ENCODE results near the gene NKX3-2. TPM values are rescaled to one million over a fixed set of nuclear protein-coding genes. Genes with fewer than 3 reads are reported as not detected.

The NKX3-2 gene
- total RNA-seq, 1 donor from 2014 or later = 6.0 TPM

GRCh38 chr4:13559413-13559812 lies 15.1 kb upstream of the NKX3-2 start:
- Mint-ChIP-seq H3K4me1 (ENCODE audit: unreplicated experiment) (no peaks in the 10 kb centered on the region), H3K36me3 (no peaks in the 10 kb centered on the region), H3K4me3 (no peak overlapping the region), H3K27me3 (peaks cover 7% of the 10 kb centered on the region), H3K9me3 (no peaks in the 10 kb centered on the region), H3K27ac (no peak overlapping the region)
- no peak for TF ChIP-seq CTCF (conservative IDR thresholded peaks at IDR 0.05)
- DNase-seq (ENCODE audit: extremely low spot score, unreplicated experiment) = no peak

GRCh38 chr4:13558881-13559280 lies 14.6 kb upstream of the NKX3-2 start:
- H3K4me3 Mint-ChIP-seq = no peak overlapping the region
- DNase-seq (ENCODE audit: extremely low spot score, unreplicated experiment) = no peak
- no peaks in the 10 kb centered on the region for H3K4me1 Mint-ChIP-seq (ENCODE audit: unreplicated experiment)
- H3K27ac Mint-ChIP-seq = no peak overlapping the region
- H3K27me3 Mint-ChIP-seq = peaks cover 7% of the 10 kb centered on the region
- no peaks in the 10 kb centered on the region for H3K9me3 Mint-ChIP-seq
- TF ChIP-seq CTCF (conservative IDR thresholded peaks at IDR 0.05) = no peak
- no peaks in the 10 kb centered on the region for H3K36me3 Mint-ChIP-seq

GRCh38 chr4:13555325-13555724 lies 11.0 kb upstream of the NKX3-2 start:
- no peak overlapping the region for H3K4me3 Mint-ChIP-seq
- DNase-seq (ENCODE audit: extremely low spot score, unreplicated experiment) = no peak
- no peaks in the 10 kb centered on the region for H3K36me3 Mint-ChIP-seq
- H3K27ac Mint-ChIP-seq = no peak overlapping the region
- H3K4me1 Mint-ChIP-seq (ENCODE audit: unreplicated experiment) = no peaks in the 10 kb centered on the region
- no peaks in the 10 kb centered on the region for H3K9me3 Mint-ChIP-seq
- no peak for TF ChIP-seq CTCF (conservative IDR thresholded peaks at IDR 0.05)
- peaks cover 36% of the 10 kb centered on the region for H3K27me3 Mint-ChIP-seq

- Mint-ChIP-seq H3K27ac (no peak overlapping the region), H3K4me3 (no peak overlapping the region), H3K36me3 (no peaks in the 10 kb centered on the region), H3K27me3 (peaks cover 51% of the 10 kb centered on the region), H3K4me1 (ENCODE audit: unreplicated experiment) (peaks cover 9% of the 10 kb centered on the region), H3K9me3 (no peaks in the 10 kb centered on the region)
- TF ChIP-seq CTCF (conservative IDR thresholded peaks at IDR 0.05) = no peak
- DNase-seq (ENCODE audit: extremely low spot score, unreplicated experiment) = no peak
These were observed 8.8 kb upstream of the NKX3-2 start for GRCh38 chr4:13553081-13553480.

GRCh38 chr4:13548984-13549546 lies 4.8 kb upstream of the NKX3-2 start:
- no peaks in the 10 kb centered on the region for H3K9me3 Mint-ChIP-seq
- peaks cover 71% of the 10 kb centered on the region for H3K27me3 Mint-ChIP-seq
- peak; percentile 98 for TF ChIP-seq CTCF (conservative IDR thresholded peaks at IDR 0.05)
- H3K4me1 Mint-ChIP-seq (ENCODE audit: unreplicated experiment) = peaks cover 25% of the 10 kb centered on the region
- peak; percentile 93 for DNase-seq (ENCODE audit: extremely low spot score, unreplicated experiment)
- peak overlapping the region; percentile 70 for H3K27ac Mint-ChIP-seq
- no peaks in the 10 kb centered on the region for H3K36me3 Mint-ChIP-seq
- peak overlapping the region; percentile 88 for H3K4me3 Mint-ChIP-seq
